Endothelial cell of umbilical vein (primary cell): ENCODE measurements around the gene ICE1. TPM values are rescaled to one million over a fixed set of nuclear protein-coding genes. Genes with fewer than 3 reads are reported as not detected.

Source experiments
- BruUV-seq: library from RNA; stranded (reverse); fragments of 400-500 nt; replicated peaks from 2 replicates; lab custom pipeline; 2021; lab: Mats Ljungman, UMichigan
- CTCF ChIA-PET: fragments of 300-600, 350-600 bp; sonication (Branson Sonifier 250); formaldehyde crosslinking; loops from one replicate; lab custom pipeline; 2021; ENCODE audit warnings: antibody characterized with exemption, inconsistent platforms; lab: Charles Lee
- POLR2A ChIA-PET: fragments of 300-600, 350-600 bp; sonication (Branson Sonifier 250); formaldehyde crosslinking; loops from one replicate; lab custom pipeline; 2021; ENCODE audit warnings: antibody characterized with exemption, inconsistent platforms; lab: Charles Lee
- DNase-seq: peaks from one replicate; pipeline ENCODE4 v3.0.0-alpha.2; 2011; ENCODE audit warnings: low read depth, low spot score
- FAIRE-seq: peaks from 2 replicates; lab custom pipeline; 2011; peaks lifted over from hg19 to GRCh38; lab: Jason Lieb, UNC
- H2AFZ ChIP-seq: 2 replicates; pipeline ENCODE4 v1.6.0; 2012; ENCODE audit warnings: low read depth, low read length, control low read depth, inconsistent platforms
- H3K27ac ChIP-seq: 2 replicates; pipeline ENCODE4 v1.5.1; 2011; ENCODE audit warnings: low read depth, mild to moderate bottlenecking, control low read depth, low read length, moderate library complexity; ENCODE audit not compliant: insufficient read depth
- H3K27me3 ChIP-seq, 2 experiments: 2 replicates each; pipeline versions ENCODE4 v1.6.0 to v1.6.1; 2011; ENCODE audit warnings: low read length in 2 of 2, mixed read lengths in 1 of 2; ENCODE audit not compliant: control insufficient read depth in 2 of 2, insufficient read depth in 2 of 2
- H3K36me3 ChIP-seq, 2 experiments: 2 replicates in 1 of 2; 3 replicates in 1 of 2; pipeline ENCODE4 v1.5.1; 2011; ENCODE audit warnings: low read length in 2 of 2, mild to moderate bottlenecking in 1 of 2, moderate library complexity in 1 of 2; ENCODE audit not compliant: control insufficient read depth in 2 of 2, insufficient read depth in 2 of 2; ENCODE audit errors: extremely low read depth in 1 of 2
- H3K4me1 ChIP-seq: 3 replicates; pipeline ENCODE4 v1.5.1; 2011; ENCODE audit warnings: mild to moderate bottlenecking, low read length; ENCODE audit not compliant: control insufficient read depth, insufficient read depth; ENCODE audit errors: extremely low read depth
- H3K4me2 ChIP-seq: 2 replicates; pipeline ENCODE4 v1.6.1; 2011; ENCODE audit warnings: low read length, control low read depth, mixed read lengths; ENCODE audit not compliant: insufficient read depth
- H3K4me3 ChIP-seq, 3 experiments: fragments of 200-600 bp in 1 of 3; sonication (generic), shearing (Covaris generic) in 1 of 3; replicated peaks in 1 of 3; 2 replicates each; pipeline ENCODE4 v1.5.1; 2011 to 2016; ENCODE audit warnings: control low read depth in 3 of 3, low read length in 3 of 3, mild to moderate bottlenecking in 2 of 3, inconsistent platforms in 1 of 3, low read depth in 1 of 3, moderate library complexity in 1 of 3; ENCODE audit not compliant: insufficient read depth in 1 of 3
- H3K79me2 ChIP-seq: 2 replicates; pipeline ENCODE4 v1.6.0; 2012; ENCODE audit warnings: low read length, inconsistent platforms; ENCODE audit not compliant: control insufficient read depth, insufficient read depth
- H3K9ac ChIP-seq: replicated peaks from 2 replicates; pipeline ENCODE3; 2011; ENCODE audit warnings: low read length, control low read depth; ENCODE audit not compliant: insufficient read depth; ENCODE audit errors: extremely low read depth
- H3K9me1 ChIP-seq: replicated peaks from 3 replicates; pipeline ENCODE4 v1.6.0; 2011; ENCODE audit warnings: mild to moderate bottlenecking, low read length; ENCODE audit not compliant: control insufficient read depth, insufficient read depth; ENCODE audit errors: extremely low read depth
- H3K9me3 ChIP-seq: replicated peaks from 2 replicates; pipeline ENCODE4 v1.5.1; 2012; ENCODE audit warnings: low read length, inconsistent platforms; ENCODE audit not compliant: control insufficient read depth, insufficient read depth
- H4K20me1 ChIP-seq: replicated peaks from 2 replicates; pipeline ENCODE3; 2011; ENCODE audit warnings: mild to moderate bottlenecking, low read length; ENCODE audit not compliant: control insufficient read depth, insufficient read depth; ENCODE audit errors: extremely low read depth
- EZH2 ChIP-seq: IDR thresholded peaks from 2 replicates; pipeline ENCODE4 v1.6.1; 2012; ENCODE audit warnings: borderline replicate concordance, low read depth, mild to moderate bottlenecking, moderate library complexity, low read length, inconsistent platforms; ENCODE audit not compliant: severe bottlenecking
- FOS ChIP-seq: IDR thresholded peaks from 2 replicates; pipeline ENCODE4 v1.6.1; 2011; ENCODE audit warnings: mild to moderate bottlenecking, low read length, moderate library complexity, borderline replicate concordance; ENCODE audit not compliant: insufficient read depth
- GATA2 ChIP-seq: IDR thresholded peaks from 2 replicates; pipeline ENCODE4 v1.7.0; 2011; ENCODE audit warnings: low read depth, mild to moderate bottlenecking, moderate library complexity, mixed read lengths, low read length; ENCODE audit not compliant: insufficient read length, insufficient read depth
- MYC ChIP-seq: IDR thresholded peaks from one replicate; pipeline ENCODE4 v1.6.1; 2011; ENCODE audit warnings: mild to moderate bottlenecking, low read depth, low read length
- POLR2A ChIP-seq: IDR thresholded peaks from 2 replicates; pipeline ENCODE4 v1.6.1; 2012; ENCODE audit warnings: low read depth, mild to moderate bottlenecking, control low read depth, low read length
- dilution Hi-C: fragments of 300-500 bp; cut with MboI; formaldehyde crosslinking; loops from one replicate; pipeline ENCODE4 v1.15.0; 2019; ENCODE audit warnings: low sequenced_read_pairs; ENCODE audit not compliant: extremely low pct_ligation_motif_present
- intact Hi-C: fragments of 100-400 bp; cut with micrococcal nuclease; formaldehyde crosslinking; loops from one replicate; pipeline ENCODE4 v1.10.0; 2022
- polyA plus RNA-seq, 4 experiments: library from polyadenylated mRNA; depleted of rRNA in 3 of 4; stranded (reverse) in 3 of 4; unstranded in 1 of 4; fragments of >200 nt; gene quantifications; 2 replicates each; pipeline versions ENCODE4 v1.2.1 to v1.2.3, GENCODE V29; 2011 to 2012; ENCODE audit warnings: missing spikeins in 1 of 4
- total RNA-seq: library from RNA; stranded (reverse); gene quantifications from 2 replicates; pipeline ENCODE4 v1.2.3, GENCODE V29; 2021
- TF ChIP-seq, protein P1 (sequence below), 2 donors: IDR thresholded peaks; 1 replicate in 1 of 2; 2 replicates in 1 of 2; pipeline ENCODE4 v1.5.1; 2011; ENCODE audit warnings: low read length in 2 of 2, mild to moderate bottlenecking in 2 of 2, moderate library complexity in 2 of 2, control low read depth in 1 of 2, inconsistent platforms in 1 of 2, low read depth in 1 of 2; ENCODE audit not compliant: insufficient read depth in 1 of 2; ENCODE audit errors: extremely low read depth in 1 of 2
- TF ChIP-seq, protein P2 (sequence below): IDR thresholded peaks from 2 replicates; pipeline ENCODE4 v1.6.1; 2011; ENCODE audit not compliant: insufficient read depth, insufficient read length

ICE1 gene
- total and polyA plus RNA-seq, 2 donors (not counting 3 experiments of a cell fraction or from before 2014, with no cell fraction given), result 8.8 to 29.1 TPM

DNA sequence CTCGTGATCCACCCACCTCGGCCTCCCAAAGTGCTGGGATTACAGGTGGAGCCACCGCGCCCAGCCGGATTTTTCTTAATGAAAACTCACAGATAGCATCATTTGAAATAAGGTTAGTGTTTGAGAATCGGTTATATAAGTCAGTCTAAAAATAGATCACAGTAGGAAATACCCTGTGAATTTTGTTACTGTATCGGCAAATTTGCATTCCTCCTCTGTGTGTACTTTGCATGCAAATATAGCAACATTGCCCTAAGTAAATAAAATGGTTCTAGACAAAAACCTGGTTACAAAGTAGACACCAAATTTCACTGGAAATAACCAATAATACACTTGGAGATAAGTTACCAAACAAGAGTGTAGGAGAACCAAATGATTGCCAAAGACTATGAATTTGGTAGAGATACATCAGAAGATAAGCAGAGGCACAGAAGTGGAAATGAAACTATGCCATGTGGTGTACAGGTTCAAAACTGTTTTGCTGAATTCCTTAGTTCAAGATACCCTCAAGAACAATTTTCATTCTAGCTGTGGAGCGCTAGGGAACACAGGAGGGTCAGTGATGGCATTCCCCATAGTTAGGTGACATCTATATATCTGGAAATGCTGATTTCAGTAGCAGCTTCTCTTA lies 58.1 kb downstream of the ICE1 start:
- Histone ChIP-seq H4K20me1 (no peaks in the 10 kb centered on the region), H3K4me2 (no peak overlapping the region), H2AFZ (no peak overlapping the region), H3K27ac (no peak overlapping the region), H3K9me3 (no peaks in the 10 kb centered on the region), H3K4me1 (no peaks in the 10 kb centered on the region), H3K9ac (no peak overlapping the region), H3K4me3 (no peak overlapping the region), H3K27me3 (no peaks in the 10 kb centered on the region), H3K79me2 (no peaks in the 10 kb centered on the region), H3K9me1 (no peaks in the 10 kb centered on the region), H3K36me3 (peaks cover 3 to 11% of the 10 kb centered on the region in 2 experiments)
- intact Hi-C loops, result no loop called here
- no peak for TF ChIP-seq POLR2A
- TF ChIP-seq, protein P1, sequence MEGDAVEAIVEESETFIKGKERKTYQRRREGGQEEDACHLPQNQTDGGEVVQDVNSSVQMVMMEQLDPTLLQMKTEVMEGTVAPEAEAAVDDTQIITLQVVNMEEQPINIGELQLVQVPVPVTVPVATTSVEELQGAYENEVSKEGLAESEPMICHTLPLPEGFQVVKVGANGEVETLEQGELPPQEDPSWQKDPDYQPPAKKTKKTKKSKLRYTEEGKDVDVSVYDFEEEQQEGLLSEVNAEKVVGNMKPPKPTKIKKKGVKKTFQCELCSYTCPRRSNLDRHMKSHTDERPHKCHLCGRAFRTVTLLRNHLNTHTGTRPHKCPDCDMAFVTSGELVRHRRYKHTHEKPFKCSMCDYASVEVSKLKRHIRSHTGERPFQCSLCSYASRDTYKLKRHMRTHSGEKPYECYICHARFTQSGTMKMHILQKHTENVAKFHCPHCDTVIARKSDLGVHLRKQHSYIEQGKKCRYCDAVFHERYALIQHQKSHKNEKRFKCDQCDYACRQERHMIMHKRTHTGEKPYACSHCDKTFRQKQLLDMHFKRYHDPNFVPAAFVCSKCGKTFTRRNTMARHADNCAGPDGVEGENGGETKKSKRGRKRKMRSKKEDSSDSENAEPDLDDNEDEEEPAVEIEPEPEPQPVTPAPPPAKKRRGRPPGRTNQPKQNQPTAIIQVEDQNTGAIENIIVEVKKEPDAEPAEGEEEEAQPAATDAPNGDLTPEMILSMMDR (IDR thresholded peaks at IDR 0.05; ENCODE audit: extremely low read depth in 1 of 2, insufficient read depth in 1 of 2, low read depth in 1 of 2, low read length in 2 of 2), result no peak
- POLR2A ChIA-PET, result no interaction called here
- BruUV-seq, result no TSS peak
- no peak for DNase-seq
- FAIRE-seq, result no peak
- CTCF ChIA-PET, result no interaction called here
- dilution Hi-C loops, result no loop called here

DNA sequence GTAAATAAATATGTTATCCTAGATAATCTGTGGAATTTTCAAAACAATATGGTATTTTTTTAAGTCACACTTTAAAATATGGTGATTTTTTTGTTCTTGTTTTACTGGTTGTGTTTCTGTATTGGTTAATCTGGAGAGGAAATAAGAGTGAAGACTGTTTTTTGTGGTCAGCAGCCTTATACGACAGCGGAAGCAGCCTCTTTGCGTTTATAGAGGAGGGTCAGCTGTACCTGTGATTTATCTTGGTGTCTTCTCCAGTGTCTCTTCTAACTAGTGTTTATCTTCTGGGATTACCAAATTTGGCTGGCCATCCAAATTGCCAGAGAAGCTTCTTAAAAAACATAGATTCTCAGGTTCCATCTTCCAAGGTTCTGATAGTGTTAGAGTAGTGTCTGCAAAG lies 58.7 kb downstream of the ICE1 start:
- dilution Hi-C loops (no loop called here), intact Hi-C loops (no loop called here)
- Histone ChIP-seq H3K4me1 (no peaks in the 10 kb centered on the region), H3K27ac (no peak overlapping the region), H3K4me2 (no peak overlapping the region), H2AFZ (no peak overlapping the region), H3K36me3 (peaks cover 3 to 10% of the 10 kb centered on the region in 2 experiments), H3K9ac (no peak overlapping the region), H3K9me3 (no peaks in the 10 kb centered on the region), H3K27me3 (no peaks in the 10 kb centered on the region), H3K9me1 (no peaks in the 10 kb centered on the region), H3K79me2 (no peaks in the 10 kb centered on the region), H3K4me3 (no peak overlapping the region), H4K20me1 (no peaks in the 10 kb centered on the region)
- DNase-seq (no peak), FAIRE-seq (no peak)
- TF ChIP-seq GATA2 (no peak), FOS (no peak), EZH2 (no peak), POLR2A (no peak), MYC (no peak)
- TF ChIP-seq, protein P1 (IDR thresholded peaks at IDR 0.05; ENCODE audit: extremely low read depth in 1 of 2, insufficient read depth in 1 of 2, low read depth in 1 of 2, low read length in 2 of 2), result no peak
- TF ChIP-seq, protein P2, sequence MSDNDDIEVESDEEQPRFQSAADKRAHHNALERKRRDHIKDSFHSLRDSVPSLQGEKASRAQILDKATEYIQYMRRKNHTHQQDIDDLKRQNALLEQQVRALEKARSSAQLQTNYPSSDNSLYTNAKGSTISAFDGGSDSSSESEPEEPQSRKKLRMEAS, result no peak
- ChIA-PET POLR2A (no interaction called here), CTCF (no interaction called here)
- no TSS peak for BruUV-seq
